GM15510 (cell line): Measurements from ENCODE around the gene MARCHF9.

Experiments used
- POLR2A ChIP-seq: IDR thresholded peaks from 3 replicates; pipeline ENCODE4 v1.6.1; 2011; ENCODE audit warnings: borderline replicate concordance; ENCODE audit not compliant: insufficient read length; ENCODE audit errors: extremely low read depth

The MARCHF9 gene, protein sequence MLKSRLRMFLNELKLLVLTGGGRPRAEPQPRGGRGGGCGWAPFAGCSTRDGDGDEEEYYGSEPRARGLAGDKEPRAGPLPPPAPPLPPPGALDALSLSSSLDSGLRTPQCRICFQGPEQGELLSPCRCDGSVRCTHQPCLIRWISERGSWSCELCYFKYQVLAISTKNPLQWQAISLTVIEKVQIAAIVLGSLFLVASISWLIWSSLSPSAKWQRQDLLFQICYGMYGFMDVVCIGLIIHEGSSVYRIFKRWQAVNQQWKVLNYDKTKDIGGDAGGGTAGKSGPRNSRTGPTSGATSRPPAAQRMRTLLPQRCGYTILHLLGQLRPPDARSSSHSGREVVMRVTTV

DNA sequence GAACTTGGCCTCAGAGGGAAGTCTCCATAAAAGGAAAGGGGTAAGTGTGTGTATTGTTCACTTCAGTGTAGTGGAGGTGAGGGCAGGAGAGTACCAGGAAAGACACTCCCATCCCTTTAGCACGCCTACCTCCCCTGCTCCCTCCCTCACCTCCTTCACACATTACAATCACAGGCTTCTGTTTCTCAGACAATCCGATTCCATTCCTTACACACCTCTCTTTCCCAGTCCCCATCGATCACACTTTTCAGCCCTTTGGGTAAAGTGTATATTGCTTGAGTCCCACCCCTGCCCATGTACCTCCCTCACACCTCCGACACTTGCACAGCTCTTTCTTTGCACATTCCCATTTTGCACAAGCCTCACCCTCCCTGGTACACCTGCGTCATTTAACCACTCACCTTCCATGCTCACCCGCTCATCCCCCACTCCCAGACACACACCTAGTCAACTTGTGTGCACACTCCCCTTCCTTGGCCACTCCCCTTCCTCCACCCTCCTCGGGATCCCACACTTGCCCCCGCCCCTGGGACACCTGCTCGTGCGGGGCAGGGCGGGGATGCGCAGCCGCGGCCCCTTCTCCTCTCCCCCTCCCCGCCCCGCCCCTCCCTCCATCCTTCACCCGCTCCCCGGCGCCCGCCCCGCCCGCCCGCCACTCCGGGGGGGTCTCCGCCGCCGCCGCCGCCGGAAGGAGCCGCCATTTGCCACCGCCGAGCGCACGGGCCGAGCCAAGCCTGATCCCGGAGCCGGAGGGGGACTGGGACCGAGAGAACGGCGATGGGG is at the start of gene MARCHF9:
Gene MARCHF9 (plus strand): TSS at position 693 of the 783 bp plus-strand sequence. CDS start 426 bp downstream, outside the sequence.
- peak; percentile 34 for TF ChIP-seq POLR2A

DNA sequence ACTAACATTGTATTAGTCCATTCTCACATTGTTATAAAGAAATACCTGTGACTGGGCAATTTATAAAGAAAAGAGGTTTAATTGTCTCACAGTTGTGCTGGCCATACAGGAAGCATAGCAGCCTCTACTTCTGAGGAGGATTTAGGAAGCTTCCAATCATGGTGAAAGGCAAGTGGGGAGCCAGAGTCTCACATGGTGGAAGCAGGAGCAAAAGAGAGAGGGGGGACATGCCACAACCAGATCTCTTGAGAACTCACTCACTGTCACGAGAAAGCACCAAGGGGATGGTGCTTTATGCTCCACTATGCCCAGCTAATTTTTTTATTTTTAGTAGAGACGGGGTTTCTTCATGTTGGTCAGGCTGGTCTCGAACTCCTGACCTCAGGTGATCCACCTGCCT is 47.7 kb upstream of the MARCHF9 start:
- TF ChIP-seq POLR2A, result no peak

- no peak for TF ChIP-seq POLR2A
Measured at GRCh38 chr12:57708296-57708695, 46.6 kb upstream of the MARCHF9 start.

GRCh38 chr12:57712701-57713100 is 42.2 kb upstream of the MARCHF9 start:
- TF ChIP-seq POLR2A, result no peak

DNA sequence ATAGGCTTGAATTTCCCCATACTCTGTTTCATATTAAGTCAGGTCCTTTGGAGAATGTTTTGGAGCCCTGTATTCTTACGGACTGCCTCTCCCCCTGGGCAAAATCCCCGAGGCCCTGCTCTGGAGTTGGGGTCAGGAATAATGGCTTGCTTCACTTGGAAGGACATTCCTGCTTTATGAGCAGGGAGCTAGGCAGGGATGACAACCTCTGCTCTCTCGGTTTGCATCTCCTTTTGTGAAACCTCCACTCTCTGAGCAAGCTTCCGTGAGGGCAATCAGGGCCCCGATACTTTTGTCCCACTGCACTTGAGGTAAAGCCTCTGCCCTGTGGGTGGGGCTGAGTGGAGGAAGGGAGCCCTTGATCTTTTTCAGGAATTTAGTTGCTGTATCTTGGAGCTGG is 41.7 kb upstream of the MARCHF9 start:
- no peak for TF ChIP-seq POLR2A

- TF ChIP-seq POLR2A, result no peak
Measured at GRCh38 chr12:57715786-57716185, 39.1 kb upstream of the MARCHF9 start.

DNA sequence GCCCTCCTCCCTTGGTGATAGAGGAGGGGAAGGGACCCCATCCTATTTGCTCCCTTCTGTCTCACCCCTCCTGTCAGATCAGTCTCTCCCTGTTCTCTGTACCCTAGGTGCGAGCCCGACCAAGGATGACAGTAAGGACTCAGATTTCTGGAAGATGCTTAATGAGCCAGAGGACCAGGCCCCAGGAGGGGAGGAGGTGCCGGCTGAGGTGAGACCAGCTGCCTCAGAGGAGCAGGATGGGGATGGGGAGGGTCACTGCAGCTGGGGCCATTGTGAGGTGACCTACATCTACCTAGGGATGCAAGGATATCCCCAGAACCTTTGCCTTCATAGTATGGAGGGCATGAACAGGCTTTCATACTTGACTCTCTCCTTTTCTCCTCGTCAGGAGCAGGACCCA is 38.6 kb upstream of the MARCHF9 start:
- TF ChIP-seq POLR2A, result no peak

DNA sequence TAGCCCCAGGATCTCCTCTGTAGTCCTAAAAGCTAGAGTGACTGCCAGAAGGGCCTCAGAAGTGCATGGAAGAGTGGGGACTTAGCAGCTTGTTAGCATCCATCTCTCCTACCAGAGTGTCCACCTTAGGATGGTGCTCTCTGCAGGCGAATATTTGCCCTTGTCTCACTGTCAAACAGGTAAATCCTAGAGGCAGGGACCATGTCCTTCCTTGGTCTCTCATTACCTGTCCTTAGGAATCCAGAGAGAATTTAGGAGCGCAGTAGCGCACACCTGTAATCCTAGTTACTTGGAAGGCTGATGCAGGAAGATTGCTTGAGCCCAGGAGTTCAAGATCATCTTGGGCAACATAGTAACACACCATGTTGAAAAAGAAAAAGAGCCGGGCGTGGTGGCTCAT is 37.8 kb upstream of the MARCHF9 start:
- TF ChIP-seq POLR2A, result no peak

DNA sequence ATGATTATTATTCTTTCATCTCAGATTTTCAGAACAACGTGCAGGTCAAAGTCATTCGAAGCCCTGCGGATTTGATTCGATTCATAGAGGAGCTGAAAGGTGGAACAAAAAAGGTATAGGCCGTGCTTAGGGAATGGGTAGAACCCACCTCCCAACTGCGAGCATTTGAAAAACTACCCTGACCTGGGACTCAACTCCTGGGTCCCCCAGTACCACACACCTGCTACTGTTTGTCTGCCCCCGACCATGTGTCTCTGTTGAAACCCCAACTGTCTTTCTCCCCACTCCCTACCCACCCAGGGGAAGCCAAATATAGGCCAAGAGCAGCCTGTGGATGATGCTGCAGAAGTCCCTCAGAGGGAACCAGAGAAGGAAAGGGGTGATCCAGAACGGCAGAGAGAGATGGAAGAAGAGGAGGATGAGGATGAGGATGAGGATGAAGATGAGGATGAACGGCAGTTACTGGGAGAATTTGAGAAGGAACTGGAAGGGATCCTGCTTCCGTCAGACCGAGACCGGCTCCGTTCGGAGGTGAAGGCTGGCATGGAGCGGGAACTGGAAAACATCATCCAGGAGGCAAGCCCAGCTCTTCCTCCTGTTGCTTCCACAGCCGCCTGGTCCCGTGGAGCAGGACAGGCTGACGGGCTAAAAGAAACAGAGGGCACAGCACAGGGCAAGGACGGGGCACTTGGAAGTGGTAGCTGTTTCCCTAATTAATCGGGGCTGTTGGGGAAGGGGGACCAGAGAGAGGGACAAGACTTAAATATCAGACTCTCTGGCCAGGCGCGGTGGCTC is 36.9 kb upstream of the MARCHF9 start:
- no peak for TF ChIP-seq POLR2A

DNA sequence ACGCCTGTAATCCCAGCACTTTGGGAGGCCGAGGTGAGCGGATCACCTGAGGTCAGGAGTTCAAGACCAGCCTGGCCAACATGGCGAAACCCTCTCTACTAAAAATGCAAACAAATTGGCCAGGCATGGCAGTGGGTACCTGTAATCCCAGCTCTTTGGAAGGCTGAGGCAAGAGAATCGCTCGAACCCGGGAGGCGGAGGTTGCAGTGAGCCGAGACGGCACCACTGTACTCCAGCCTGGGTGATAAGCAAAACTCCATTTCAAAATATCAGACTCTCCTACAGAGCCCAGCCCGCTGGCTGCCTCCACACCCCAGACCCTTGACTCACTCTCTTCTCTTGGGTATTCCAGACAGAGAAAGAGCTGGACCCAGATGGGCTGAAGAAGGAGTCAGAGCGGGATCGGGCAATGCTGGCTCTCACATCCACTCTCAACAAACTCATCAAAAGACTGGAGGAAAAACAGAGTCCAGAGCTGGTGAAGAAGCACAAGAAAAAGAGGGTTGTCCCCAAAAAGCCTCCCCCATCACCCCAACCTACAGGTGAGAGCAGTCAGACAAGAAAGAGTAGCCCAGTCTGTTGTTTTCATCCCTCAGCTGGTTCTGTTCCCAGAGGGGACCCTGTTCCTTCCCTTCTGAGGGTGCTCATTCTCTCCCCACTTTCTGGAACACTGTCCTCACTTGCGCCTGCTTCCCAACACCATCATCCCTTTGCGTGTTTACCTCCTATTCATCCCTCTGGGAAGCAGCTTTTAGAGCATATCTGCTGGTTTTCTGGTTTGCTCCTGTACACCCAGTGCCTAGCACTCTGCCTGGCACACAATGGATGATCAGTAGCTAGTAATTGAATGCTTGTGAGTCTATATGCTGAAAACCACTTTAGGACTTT is 36.0 kb upstream of the MARCHF9 start:
- no peak for TF ChIP-seq POLR2A

- TF ChIP-seq POLR2A, result peak; percentile 3
Measured at GRCh38 chr12:57719777-57720605, 34.9 kb upstream of the MARCHF9 start.

DNA sequence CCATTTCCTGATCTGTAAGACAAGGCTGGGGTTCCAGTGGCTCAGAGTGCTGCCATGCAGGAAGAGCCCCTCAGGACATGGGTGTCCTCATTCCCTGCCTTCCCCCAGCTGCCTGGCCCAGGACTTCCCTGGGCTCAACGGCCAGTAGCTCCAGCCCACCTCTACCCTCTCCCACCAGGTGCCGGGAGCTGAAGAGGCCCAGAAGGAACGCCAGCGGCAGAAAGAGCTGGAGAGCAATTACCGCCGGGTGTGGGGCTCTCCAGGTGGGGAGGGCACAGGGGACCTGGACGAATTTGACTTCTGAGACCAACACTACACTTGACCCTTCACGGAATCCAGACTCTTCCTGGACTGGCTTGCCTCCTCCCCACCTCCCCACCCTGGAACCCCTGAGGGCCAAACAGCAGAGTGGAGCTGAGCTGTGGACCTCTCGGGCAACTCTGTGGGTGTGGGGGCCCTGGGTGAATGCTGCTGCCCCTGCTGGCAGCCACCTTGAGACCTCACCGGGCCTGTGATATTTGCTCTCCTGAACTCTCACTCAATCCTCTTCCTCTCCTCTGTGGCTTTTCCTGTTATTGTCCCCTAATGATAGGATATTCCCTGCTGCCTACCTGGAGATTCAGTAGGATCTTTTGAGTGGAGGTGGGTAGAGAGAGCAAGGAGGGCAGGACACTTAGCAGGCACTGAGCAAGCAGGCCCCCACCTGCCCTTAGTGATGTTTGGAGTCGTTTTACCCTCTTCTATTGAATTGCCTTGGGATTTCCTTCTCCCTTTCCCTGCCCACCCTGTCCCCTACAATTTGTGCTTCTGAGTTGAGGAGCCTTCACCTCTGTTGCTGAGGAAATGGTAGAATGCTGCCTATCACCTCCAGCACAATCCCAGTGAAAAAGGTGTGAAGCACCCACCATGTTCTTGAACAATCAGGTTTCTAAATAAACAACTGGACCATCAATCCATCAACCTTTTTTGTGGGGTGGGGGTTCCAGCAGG is 34.0 kb upstream of the MARCHF9 start:
- TF ChIP-seq POLR2A, result no peak
